SJCRH30 (cell line): ENCODE measurements around the gene CDC42. TPM values are rescaled to one million over a fixed set of nuclear protein-coding genes. Genes with fewer than 3 reads are reported as not detected.

ENCODE experiments used
- DNase-seq, 2 experiments: peaks; one replicate each; pipeline ENCODE4 v3.0.0-alpha.2; 2015 to 2020
- H3K27ac ChIP-seq: fragments of 250-450 bp; sonication (Bioruptor Pico); 2 replicates; pipeline ENCODE4 v1.5.1; 2020; ENCODE audit warnings: mild to moderate bottlenecking, moderate library complexity
- H3K27me3 ChIP-seq: fragments of 250-450 bp; sonication (Bioruptor Pico); 2 replicates; pipeline ENCODE4 v1.5.1; 2020; ENCODE audit warnings: mild to moderate bottlenecking, moderate library complexity
- H3K36me3 ChIP-seq: fragments of 250-450 bp; sonication (Bioruptor Pico); 2 replicates; pipeline ENCODE4 v1.5.1; 2020; ENCODE audit warnings: mild to moderate bottlenecking, moderate library complexity
- H3K4me1 ChIP-seq: fragments of 250-450 bp; sonication (Bioruptor Pico); 2 replicates; pipeline ENCODE4 v1.5.1; 2020; ENCODE audit warnings: mild to moderate bottlenecking, moderate library complexity
- H3K4me3 ChIP-seq: fragments of 250-450 bp; sonication (Bioruptor Pico); 2 replicates; pipeline ENCODE4 v1.5.1; 2020; ENCODE audit warnings: mild to moderate bottlenecking, moderate library complexity
- H3K9me3 ChIP-seq: fragments of 250-450 bp; sonication (Bioruptor Pico); replicated peaks from 2 replicates; pipeline ENCODE4 v1.5.1; 2020; ENCODE audit warnings: mild to moderate bottlenecking, moderate library complexity
- total RNA-seq: library from RNA; depleted of rRNA; stranded (reverse); fragments of >200 nt; shearing (Covaris generic); gene quantifications from 2 replicates; pipeline ENCODE4 v1.2.3, GENCODE V29; 2014; rRNA removed

Gene CDC42
- total RNA-seq, 1 experiment from 2014 or later = 336 TPM

- Histone ChIP-seq H3K36me3 (no peaks in the 10 kb centered on the region), H3K27ac (no peak overlapping the region), H3K9me3 (no peaks in the 10 kb centered on the region), H3K4me1 (peaks cover 33% of the 10 kb centered on the region), H3K27me3 (no peaks in the 10 kb centered on the region), H3K4me3 (no peak overlapping the region)
- peak; percentile 59 to 81 for DNase-seq
Measured at GRCh38 chr1:22131875-22132486, 79.5 kb downstream of the CDC42 start.

DNA sequence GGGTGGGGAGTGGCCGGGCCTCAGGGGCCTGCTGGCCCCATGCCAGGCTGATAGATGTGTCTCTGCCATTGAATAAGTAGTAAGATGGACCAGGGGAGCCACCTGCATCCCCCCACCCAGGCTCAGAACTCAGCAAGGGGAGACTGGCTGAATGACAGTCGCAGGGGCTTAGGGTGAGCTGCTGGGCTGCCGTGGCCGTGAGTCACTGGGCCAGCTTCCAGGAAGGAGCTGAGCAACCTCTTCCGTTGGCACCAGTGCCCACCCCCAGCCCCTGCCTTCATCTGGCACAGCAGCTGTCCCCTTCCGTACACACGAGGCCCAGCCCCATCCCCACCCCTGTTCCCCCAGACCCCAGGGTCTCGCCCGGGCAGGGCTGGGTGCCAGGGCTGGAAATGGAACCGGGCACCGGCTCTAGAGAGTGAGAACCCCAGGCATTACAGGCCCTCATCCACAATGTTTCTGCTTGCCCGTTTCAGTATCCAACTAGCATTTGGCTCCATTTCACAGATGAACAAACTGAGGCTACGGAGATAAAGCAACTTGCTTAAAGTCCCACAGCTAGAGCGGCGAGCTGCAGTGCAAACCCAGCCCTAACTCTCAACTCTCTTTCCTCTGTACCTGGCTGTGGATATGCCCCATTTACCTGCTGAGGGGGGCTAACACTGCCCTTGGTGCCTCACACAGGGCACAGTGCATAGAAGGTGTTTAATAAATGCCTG, 80.2 kb downstream of the CDC42 start:
- Histone ChIP-seq H3K4me1 (peaks cover 40% of the 10 kb centered on the region), H3K9me3 (no peaks in the 10 kb centered on the region), H3K27me3 (no peaks in the 10 kb centered on the region), H3K4me3 (no peak overlapping the region), H3K36me3 (no peaks in the 10 kb centered on the region), H3K27ac (no peak overlapping the region)
- DNase-seq = peak; percentile 66 to 71

DNA sequence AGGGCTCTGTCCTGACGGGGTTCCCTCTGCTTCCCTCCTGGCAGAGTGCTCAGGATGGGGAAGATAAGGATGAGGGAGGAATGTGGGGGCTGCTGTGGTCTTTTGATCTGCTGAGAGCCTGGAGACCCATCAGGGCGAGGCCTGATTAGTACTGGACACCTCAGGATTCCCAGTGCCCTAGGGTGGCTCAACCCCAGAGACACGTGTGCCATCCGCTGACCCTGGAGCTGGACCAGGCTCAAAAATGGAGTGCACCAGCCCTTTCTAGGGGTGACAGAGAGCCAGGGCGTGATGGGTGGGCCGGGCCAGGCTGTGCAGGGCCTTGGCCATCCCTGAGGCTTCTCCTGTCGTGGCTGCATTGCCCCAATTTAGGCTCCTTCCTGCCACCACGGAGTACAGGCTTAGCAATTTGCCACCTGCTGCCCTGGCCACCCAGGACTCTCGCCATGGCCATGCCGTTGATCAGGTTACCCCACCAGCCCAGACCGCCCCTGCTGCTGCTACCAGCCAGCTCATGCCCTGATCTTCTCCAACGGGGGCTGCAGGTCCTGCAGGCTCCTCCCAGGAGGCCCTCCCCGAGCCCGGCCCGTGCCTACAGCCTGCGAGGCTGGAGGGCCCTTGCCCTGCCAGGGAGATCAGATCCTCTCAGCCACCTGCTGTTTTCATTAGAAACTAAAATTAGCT, 80.9 kb downstream of the CDC42 start:
- peak; percentile 83 to 84 for DNase-seq
- Histone ChIP-seq H3K27ac (no peak overlapping the region), H3K9me3 (no peaks in the 10 kb centered on the region), H3K4me3 (no peak overlapping the region), H3K27me3 (no peaks in the 10 kb centered on the region), H3K4me1 (peaks cover 44% of the 10 kb centered on the region), H3K36me3 (no peaks in the 10 kb centered on the region)

DNA sequence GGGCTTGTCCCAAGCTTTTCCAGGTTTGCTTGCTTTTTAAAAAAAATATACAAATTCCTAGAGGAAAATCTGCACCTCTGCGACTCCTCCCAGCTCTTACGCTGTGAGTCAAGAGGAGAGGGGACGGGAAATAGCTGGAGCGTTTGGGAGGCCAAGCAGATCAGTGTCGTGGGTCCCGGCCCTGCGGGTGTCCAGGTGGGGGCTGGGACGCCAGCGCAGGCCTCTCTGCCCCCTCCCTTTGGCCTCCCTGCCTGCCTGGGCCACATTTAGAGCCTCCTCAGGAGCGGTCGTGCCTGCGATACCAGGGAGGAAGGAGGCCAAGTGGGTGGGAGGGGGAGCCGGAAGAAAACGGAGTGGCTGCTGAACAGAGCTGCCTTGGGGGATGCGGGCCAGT, 81.4 kb downstream of the CDC42 start:
- peak in 1 of 2 experiments; percentile 63 for DNase-seq
- Histone ChIP-seq H3K27me3 (no peaks in the 10 kb centered on the region), H3K27ac (no peak overlapping the region; the same call in 1 of the 2 replicates), H3K4me1 (peaks cover 49% of the 10 kb centered on the region), H3K4me3 (peak overlapping the region; percentile 12), H3K9me3 (no peaks in the 10 kb centered on the region), H3K36me3 (no peaks in the 10 kb centered on the region)

DNA sequence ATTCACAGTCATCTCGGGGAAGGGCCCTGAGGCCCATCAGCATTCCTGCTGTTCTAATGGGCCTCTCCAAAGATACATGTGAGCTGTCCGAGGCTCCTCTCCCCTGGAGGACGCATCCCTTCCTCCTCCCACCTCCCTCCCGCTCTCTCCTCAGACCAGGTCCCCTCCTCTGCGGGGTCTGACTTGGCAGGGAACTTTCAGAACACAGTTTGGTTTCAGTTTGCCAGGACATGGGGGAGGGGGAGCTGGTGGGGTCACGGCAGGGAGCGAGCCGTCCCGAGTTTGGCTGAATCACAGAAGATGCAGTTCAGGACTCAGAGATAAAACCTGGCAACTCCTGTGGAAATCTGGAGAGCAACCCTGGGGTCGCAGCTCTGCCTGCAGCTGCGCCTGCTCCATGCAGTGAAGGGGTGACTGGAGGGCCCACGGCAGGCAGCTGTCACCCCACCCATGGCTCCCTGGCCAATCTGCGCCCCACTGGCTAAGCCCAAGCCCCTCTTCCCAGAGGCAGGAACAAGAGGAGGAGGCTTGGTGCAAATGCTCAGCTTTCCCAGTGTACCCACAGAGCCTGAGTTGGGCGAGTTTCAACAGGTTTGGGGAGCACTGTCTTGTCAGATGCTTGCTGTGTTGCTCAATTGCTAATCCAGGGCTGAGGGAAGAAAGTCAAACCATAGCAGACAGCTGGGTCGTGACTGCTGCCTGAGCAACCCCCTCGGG, 84.7 kb downstream of the CDC42 start:
- H3K4me1 ChIP-seq = peaks cover 75% of the 10 kb centered on the region
- no peaks in the 10 kb centered on the region for H3K36me3 ChIP-seq
- no peak overlapping the region; the same call in 1 of the 2 replicates for H3K4me3 ChIP-seq
- DNase-seq = peak; percentile 76 to 80
- H3K27ac ChIP-seq = peak overlapping the region; percentile 1
- no peaks in the 10 kb centered on the region for H3K9me3 ChIP-seq
- no peaks in the 10 kb centered on the region for H3K27me3 ChIP-seq

DNA sequence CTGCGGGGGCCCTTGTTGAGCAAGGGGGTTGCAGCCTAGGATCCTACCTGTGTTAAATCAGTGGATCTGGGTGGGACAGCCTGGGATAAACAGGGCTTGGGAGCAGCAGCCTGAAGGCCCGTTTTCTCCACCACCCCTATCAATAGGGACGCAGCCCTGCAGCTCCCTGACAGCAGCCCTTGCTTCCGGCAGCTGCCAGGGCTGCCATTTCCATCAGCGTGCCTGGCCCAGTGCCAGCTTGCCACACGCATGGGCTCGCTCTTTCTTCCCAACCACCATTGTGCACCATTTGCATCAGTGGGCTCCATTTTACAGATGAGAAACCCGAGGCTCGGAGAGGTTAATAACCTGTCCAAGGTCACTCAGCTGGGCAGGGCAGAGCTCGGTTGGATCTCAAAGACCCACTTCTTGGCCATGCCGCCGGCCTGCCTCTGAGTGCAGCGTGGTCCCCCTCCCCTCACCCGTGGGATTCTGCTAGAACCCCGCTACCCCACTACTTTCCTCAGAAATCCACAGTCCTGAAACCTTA, 86.6 kb downstream of the CDC42 start:
- Histone ChIP-seq H3K9me3 (no peaks in the 10 kb centered on the region), H3K4me3 (no peak overlapping the region), H3K27me3 (peaks cover 3% of the 10 kb centered on the region; the same call in 1 of the 2 replicates), H3K4me1 (peaks cover 64% of the 10 kb centered on the region), H3K27ac (no peak overlapping the region), H3K36me3 (no peaks in the 10 kb centered on the region)
- no peak for DNase-seq

DNA sequence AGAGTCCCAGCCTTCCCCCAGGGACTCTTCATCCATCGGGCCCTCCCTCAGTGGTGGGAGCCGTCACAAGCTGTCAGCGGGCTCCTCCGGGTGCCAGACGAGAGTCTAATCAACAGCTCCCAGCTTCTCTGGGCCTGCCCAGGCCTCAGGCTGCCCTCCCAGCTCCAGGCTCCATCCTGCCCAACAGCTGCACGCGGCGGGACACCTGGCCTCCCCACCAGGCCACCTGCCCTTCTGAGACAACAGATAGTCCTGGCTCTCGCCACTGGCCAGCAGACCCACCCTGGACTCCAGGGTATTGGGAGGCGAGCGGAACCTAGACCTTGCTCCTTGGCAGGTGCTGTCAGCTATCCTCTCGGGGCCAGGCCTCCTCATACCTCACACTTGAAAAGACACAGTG, 87.3 kb downstream of the CDC42 start:
- Histone ChIP-seq H3K4me1 (peaks cover 59% of the 10 kb centered on the region), H3K36me3 (no peaks in the 10 kb centered on the region), H3K4me3 (no peak overlapping the region), H3K27ac (no peak overlapping the region), H3K27me3 (peaks cover 5% of the 10 kb centered on the region; the same call in 1 of the 2 replicates), H3K9me3 (no peaks in the 10 kb centered on the region)
- peak in 1 of 2 experiments; percentile 38 for DNase-seq

Other genes with a start within 250 kb of the CDC42 start
- gene LDLRAD2, start 240.4 kb upstream of the CDC42 start, total RNA-seq = 0.04 TPM in 1 of 2 replicates, not detected in the other
- gene HSPG2, start 115.4 kb upstream of the CDC42 start, total RNA-seq = 82.3 and 84.0 TPM in 2 replicates
- gene CELA3B, start 75.7 kb upstream of the CDC42 start, total RNA-seq = not detected in 2 replicates
- 0.32 TPM in 1 of 2 replicates, not detected in the other for gene CELA3A, start 51.1 kb upstream of the CDC42 start, total RNA-seq
- 1.1 and 1.2 TPM in 2 replicates for gene WNT4, start 90.4 kb downstream of the CDC42 start, total RNA-seq